H54 (cell line): ENCODE data around the gene ZBTB7C.

Source experiments
- DNase-seq: peaks from one replicate; pipeline ENCODE4 v3.0.0; 2011; ENCODE audit warnings: low spot score, mixed read lengths; ENCODE audit not compliant: insufficient read length
- FAIRE-seq: peaks from 3 replicates; lab custom pipeline; 2011; peaks lifted over from hg19 to GRCh38; lab: Jason Lieb, UNC
- POLR2A ChIP-seq: IDR thresholded peaks from 2 replicates; pipeline ENCODE4 v1.6.1; 2011; ENCODE audit warnings: low read depth, mild to moderate bottlenecking, low read length

The ZBTB7C gene

DNA sequence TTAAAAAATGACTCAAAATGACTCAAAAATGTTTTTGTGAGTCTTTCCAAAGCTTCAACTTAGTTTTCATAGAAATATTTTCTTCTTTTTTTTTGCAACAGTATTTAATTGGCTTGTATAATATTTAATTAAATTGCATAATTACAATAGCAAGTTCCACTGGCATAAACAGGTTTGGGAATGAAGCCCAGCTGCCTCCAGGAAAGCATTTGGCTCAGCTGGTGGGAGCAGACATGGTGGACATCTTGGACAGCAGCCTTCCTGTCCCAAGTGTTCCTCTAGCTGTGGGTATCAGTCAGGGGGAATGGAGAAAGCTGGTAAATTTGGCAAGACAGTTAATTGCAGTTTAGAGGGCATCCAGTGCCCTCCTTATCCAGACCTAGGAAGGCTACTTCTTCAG, 213.4 kb downstream of the ZBTB7C start:
- TF ChIP-seq POLR2A: no peak
- FAIRE-seq (no peak), DNase-seq (no peak)

DNA sequence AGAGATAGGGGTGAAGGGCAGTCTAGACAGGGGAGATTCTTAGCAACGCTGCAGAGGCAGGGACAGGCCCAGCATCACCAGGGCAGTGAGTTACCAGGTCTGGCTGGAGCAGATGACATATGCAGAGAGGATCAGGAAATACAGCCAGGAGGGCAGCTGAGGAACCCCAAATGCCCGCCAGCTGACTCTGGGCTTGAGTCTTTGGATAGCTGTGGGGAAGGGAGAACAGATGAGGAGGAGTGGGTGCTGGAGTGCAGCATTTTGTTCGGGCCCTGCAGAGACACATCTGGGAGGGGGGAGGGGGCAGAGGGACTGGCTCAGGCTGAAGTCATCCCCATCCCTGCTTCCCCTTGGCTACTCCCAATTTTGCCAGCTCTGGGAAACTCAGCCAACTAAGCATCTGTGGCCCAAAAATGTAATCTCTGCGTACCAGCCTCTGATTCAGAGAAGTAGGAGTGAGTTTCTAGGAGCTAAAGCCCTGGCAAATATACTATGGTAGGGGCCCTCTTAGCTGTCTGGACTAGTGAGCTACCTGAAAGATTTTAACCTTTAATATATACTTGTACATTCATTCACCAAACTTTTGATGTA, 214.5 kb downstream of the ZBTB7C start:
- FAIRE-seq (no peak), DNase-seq (no peak)
- TF ChIP-seq POLR2A: no peak

DNA sequence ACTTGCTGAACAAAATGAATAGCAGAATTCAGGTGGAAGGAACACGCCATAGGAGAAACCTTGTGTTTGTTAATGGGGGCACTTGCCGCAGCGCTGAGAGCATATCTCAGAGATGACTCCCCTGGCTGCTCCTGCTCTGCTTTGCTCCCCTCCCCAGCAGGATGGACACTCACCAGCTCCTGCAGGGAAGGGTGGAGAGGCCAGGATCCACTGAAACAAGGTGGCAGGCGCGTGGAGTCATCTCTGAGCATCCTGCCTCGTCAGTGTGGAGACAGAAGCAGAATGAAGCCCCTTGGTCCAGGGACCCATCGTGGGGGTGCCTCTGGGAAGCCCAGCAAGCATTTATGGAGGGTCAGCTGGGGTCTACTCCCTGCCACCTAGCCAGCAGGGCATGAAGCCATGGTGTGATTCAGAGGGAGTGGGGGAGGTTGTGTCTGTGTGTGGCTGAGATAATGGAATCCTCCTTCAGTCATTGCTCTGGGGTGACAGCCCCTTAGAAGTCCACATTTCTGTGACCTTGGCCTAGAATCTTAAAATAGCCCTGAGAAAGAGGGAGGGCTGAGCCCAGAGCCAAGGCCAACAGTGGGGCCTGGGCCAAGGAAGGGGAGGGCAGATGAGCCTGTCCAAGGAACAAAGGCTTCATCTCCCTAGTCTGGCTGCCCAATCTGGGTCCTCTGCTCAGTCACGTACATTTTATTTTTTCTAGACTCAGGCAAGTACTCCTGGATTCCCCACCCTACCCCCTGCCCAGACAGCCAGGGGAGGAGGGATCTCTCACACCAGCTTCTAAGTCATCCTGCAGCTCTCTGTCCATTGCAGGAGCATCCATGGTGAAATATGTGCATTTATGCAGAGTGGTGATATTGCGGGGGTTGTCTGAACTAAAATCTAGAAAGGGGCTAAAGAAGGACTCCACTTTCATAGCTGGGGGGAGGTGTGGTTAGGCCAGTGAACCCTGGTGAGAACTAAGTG, 215.4 kb downstream of the ZBTB7C start:
- TF ChIP-seq POLR2A: no peak
- DNase-seq (no peak), FAIRE-seq (no peak)

DNA sequence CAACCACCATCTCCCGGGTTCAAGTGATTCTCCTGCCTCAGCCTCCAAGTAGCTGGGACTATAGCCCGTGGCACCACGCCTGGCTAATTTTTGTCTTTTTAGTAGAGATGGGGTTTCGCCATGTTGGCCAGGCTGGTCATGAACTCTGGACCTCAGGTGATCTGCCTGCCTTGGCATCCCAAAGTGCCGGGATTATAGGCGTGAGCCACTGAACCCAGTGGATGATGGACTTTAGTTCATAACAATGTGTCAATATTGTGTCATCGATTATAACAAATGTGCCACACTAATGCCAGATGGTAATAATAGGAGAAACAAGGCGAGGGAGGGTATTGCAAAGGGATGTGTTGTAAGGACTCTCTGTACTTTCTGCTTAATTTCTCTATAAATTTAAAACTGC, 216.6 kb downstream of the ZBTB7C start:
- FAIRE-seq: no peak
- no peak for DNase-seq
- TF ChIP-seq POLR2A: no peak

DNA sequence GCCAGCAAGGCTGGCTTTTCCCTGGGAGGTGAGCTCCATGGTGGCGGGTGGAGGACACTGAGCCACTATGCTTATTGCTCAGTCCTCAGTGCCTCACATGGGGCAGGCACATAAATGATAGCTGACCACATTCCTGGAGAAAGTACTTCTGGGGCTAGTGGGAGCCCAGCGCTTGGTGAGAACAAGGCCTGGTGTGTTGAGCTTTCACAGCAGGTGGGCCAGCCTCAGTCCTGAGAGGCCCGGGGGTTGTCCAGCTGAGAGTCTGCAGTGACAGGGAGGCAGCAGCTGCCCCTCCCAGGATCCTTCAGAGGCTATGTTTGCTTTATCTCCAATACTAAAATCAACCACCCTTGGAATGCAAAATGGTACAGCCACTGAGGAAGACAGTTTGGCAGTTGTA, 217.7 kb downstream of the ZBTB7C start:
- FAIRE-seq (no peak), DNase-seq (no peak)
- TF ChIP-seq POLR2A: no peak

DNA sequence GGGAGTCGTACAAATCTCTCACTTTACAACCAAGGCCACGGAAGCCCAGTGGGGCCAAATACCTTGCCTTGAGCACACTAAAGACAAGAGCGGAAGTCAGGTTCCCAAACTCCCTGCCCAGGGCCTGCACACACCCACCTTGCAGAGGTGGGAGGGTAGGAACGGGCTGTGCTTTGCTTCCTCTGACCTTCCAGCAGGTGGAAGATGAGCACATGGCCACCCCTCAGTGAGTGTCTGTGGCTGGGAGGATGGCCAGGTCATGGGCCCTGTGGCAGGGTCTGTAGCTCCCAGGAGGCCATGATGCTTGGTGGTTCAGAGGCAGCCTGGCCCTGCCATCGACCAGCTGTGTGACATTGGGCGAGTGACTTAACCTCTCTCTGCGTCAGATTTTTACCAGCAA, 218.2 kb downstream of the ZBTB7C start:
- no peak for FAIRE-seq

DNA sequence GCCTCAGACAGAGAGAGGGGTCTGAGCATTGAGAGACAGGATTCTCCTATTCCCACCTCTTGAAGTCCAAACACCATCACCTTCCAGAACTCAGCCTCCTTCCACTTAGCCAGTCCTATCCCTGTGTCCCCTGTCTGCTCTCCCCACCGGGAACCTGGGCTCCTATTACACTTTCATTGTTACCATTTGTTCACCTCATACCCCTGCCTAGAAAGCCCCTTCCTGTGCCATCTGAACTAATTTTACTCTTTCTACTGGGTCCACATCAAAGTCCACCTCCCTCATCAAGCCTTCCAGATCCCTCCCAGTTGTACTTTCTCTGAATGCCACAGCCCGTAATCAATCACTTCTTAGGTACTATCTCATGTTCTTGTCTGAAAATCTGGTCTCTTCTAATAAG, 220.6 kb downstream of the ZBTB7C start:
- FAIRE-seq (no peak), DNase-seq (no peak)
- TF ChIP-seq POLR2A: no peak

More for the DNA sequence above, 218.2 kb downstream of the ZBTB7C start:
- TF ChIP-seq POLR2A: no peak
- no peak for DNase-seq

DNA sequence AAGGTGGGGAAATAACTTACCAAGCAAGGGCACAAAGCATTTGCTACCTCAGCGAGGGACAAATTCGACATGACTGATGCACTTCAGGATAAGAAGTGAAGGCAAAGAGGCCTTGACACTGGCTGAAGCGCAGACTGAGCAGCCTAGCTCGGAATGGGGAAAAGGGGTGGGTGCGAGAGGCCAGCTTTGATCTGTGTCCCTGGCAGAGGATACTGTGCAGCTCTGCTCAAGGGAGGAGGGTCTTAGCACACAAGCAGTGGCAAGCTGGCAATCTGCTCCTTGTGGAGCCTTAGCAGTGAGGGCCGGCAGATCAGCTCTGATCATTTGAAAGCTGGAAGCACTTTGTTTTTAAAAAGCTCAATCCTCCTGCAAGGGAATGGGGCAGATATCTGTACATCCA, 222.3 kb downstream of the ZBTB7C start:
- no peak for DNase-seq
- TF ChIP-seq POLR2A: no peak
- no peak for FAIRE-seq

DNA sequence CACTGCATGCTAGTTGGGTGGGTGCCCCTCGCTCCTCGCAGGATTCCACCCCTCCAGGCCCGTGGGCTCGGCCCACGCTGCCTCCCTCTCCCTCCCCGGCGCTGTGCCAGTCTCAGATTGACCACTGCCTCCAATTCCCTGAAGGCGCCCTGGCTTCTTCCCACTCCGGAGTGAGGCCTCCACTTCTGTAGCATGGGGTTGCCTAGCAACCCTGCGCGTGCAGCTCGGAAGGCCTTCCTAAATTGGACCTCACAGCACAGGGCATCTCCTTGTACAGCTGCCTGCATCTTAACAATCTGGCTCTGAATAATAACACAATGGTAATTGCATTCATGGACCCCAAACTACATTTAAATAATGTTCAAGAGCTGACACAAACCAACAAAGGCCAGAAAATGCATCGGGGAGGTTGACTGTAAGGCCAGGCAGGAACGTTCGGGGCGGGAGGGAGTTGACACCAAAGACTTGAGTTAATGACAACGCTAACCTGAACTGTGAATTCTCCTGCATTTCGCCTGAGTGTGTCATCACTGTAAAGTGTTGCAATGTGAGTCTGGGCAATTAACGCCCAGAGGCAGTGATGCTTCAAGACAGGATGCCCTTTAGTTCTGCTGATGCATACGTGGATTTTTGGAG, 222.9 kb downstream of the ZBTB7C start:
- no peak for DNase-seq
- TF ChIP-seq POLR2A: no peak

DNA sequence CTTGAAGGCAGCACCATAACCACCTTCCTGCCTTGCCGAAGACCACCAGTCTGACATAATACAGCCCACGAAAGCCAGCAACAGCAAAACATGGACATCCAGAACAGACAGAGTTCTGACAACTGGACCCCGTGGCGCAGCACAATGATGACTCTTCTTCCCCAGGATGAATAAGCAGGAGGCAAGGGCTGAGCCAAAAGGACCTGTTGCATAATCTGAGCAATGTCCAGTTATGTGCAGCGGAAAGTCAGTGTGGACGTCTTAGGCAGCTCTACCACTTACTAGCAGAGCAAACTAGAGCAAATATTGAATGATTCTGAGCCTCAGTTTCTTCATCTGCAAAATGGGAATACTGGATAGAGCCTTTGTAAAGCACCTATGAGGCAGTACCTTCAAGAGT, 225.1 kb downstream of the ZBTB7C start:
- TF ChIP-seq POLR2A: no peak
- DNase-seq: no peak
- no peak for FAIRE-seq

More for the DNA sequence above, 222.9 kb downstream of the ZBTB7C start:
- FAIRE-seq: no peak

DNA sequence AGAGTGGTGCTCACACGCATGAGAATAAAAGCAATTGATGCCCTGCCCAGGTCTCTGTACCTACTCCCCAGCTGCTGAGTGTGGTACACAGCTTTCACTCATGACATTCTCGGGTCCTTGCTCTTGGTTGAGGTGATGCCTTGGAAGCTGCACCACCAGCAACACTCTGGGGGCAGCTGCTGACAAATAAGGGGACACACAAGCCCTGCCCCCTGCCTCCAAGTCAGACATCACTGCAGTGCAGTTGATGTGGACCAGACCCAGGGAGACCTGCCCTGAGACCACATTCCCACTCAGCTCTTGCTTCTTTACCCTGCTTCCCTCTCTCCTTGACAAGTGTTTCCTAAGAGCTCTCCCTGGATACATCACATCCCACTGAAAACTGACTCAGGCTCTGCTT, 225.6 kb downstream of the ZBTB7C start:
- TF ChIP-seq POLR2A: no peak
- FAIRE-seq: no peak

DNA sequence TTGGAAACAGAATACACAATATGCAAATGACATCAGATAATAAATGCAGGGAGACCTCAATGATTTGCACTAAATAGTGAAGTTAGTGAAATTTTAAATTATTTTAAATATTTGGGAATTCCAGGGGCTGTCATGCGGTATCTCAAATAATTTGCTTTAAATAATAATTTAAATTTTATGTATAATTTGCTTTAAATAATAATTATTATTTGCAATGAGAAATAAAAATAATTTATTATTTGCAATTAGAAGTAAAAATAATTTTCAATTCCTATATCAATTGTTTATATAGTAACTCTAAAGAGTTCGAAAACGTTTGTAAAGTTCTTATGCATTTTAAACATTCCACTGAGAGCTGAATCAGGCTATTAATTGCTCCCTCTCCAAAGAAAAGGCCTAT, 226.4 kb downstream of the ZBTB7C start:
- FAIRE-seq (no peak), DNase-seq (no peak)
- no peak for TF ChIP-seq POLR2A

More for the DNA sequence above, 225.6 kb downstream of the ZBTB7C start:
- no peak for DNase-seq

DNA sequence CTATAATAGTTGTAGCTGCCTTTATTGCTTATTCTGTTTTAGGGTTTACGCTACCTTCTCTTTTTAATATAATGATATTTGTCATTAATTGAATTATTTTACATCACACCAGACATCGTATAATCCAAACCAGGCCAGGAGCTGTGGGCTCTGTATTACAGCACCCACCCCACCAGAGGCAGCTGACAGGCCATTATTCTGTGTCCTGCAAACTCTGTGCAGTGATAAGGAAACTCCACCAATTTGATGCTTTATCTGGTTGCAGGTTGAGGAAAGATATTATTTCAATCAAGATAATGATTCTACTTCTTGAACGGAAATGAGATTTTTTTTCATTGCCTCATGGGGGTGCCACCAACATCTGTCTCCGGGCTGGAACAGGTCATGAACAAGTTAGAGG, 227.3 kb downstream of the ZBTB7C start:
- no peak for DNase-seq
- FAIRE-seq: no peak
- no peak for TF ChIP-seq POLR2A
